ENCODE measurements around the gene TSPAN7. TPM values are rescaled to one million over a fixed set of nuclear protein-coding genes. Genes with fewer than 3 reads are reported as not detected.

The TSPAN7 gene
- total RNA-seq, 1 experiment from 2014 or later, result 3.5 TPM

GRCh38 chrX:38519651-38520050 is 41.7 kb upstream of the TSPAN7 start:
- Histone ChIP-seq H3K27ac (ENCODE audit: insufficient read length, low read depth, low read length) (no peak overlapping the region), H3K18ac (ENCODE audit: insufficient read length, low read depth, low read length) (no peak overlapping the region), H3K56ac (ENCODE audit: insufficient read length, low read depth, low read length) (no peak overlapping the region), H2BK15ac (ENCODE audit: low read depth, low read length) (no peak overlapping the region), H2BK20ac (ENCODE audit: low read depth, low read length, poor library complexity, severe bottlenecking) (no peak overlapping the region), H4K8ac (replicated peaks; ENCODE audit: insufficient read length, low read depth, low read length) (no peak overlapping the region), H2BK12ac (ENCODE audit: insufficient read length, low read depth, low read length) (no peak overlapping the region), H2BK5ac (ENCODE audit: insufficient read length, low read length) (no peak overlapping the region), H3K79me1 (ENCODE audit: insufficient read depth, low read depth, low read length, poor library complexity, severe bottlenecking) (no peaks in the 10 kb centered on the region), H3T11ph (ENCODE audit: low read length) (no peak overlapping the region), H3K14ac (ENCODE audit: insufficient read depth, low read length) (no peak overlapping the region), H3K23me2 (ENCODE audit: insufficient read length, low read depth, low read length, poor library complexity, severe bottlenecking) (no peaks in the 10 kb centered on the region), H4K91ac (ENCODE audit: insufficient read length, low read depth, low read length) (no peak overlapping the region), H2AK5ac (ENCODE audit: insufficient read length, low read length) (no peak overlapping the region), H3K27me3 (ENCODE audit: insufficient read depth, low read length) (no peaks in the 10 kb centered on the region), H3K4me2 (ENCODE audit: insufficient read depth, insufficient read length, low read length) (no peak overlapping the region), H3K79me2 (ENCODE audit: insufficient read depth, low read length) (no peaks in the 10 kb centered on the region), H3K9me3 (ENCODE audit: control insufficient read depth, low read depth, low read length) (peaks cover 6% of the 10 kb centered on the region), H2BK120ac (ENCODE audit: low read depth, low read length, poor library complexity, severe bottlenecking) (no peak overlapping the region), H3K4ac (ENCODE audit: low read depth, low read length) (no peak overlapping the region), H2AFZ (ENCODE audit: low read length) (no peak overlapping the region), H4K5ac (ENCODE audit: insufficient read length, low read depth, low read length) (no peak overlapping the region), H3K4me1 (ENCODE audit: insufficient read depth, low read length) (no peaks in the 10 kb centered on the region), H4K20me1 (ENCODE audit: control insufficient read depth, insufficient read depth, insufficient read length) (no peaks in the 10 kb centered on the region), H3K9ac (ENCODE audit: extremely low read depth, insufficient read length, low read length) (no peak overlapping the region), H3K23ac (ENCODE audit: insufficient read length, low read depth, low read length) (no peak overlapping the region)
- WGBS (ENCODE audit: extremely low coverage, insufficient read length, low lambda C conversion rate), result no CpG with 5 or more reads among the region's 6 CpGs
- H3K36me3 Mint-ChIP-seq (ENCODE audit: insufficient read depth in 1 of 3, low read depth in 3 of 3), result peaks cover 0 to 4% (median 2%) of the 10 kb centered on the region in 3 experiments; a peak in 3 of 7 replicates
- H3K27me3 Mint-ChIP-seq (ENCODE audit: low read depth), result no peaks in the 10 kb centered on the region; the same call in none of the 2 replicates
- H3K9me3 Mint-ChIP-seq, result peaks cover 49 to 56% of the 10 kb centered on the region in 2 experiments
- no peak for DNase-seq
- H3K4me1 Mint-ChIP-seq, result peaks cover 0 to 5% of the 10 kb centered on the region in 2 experiments; a peak in 1 of 4 replicates
- TF ChIP-seq CTCF (conservative IDR thresholded peaks at IDR 0.05), result no peak
- H3K27ac Mint-ChIP-seq, result no peak overlapping the region
- no peak overlapping the region for H3K4me3 Mint-ChIP-seq

Data from H9 (cell line).